Skeletal muscle cell (primary cell): ENCODE results near the gene FAM217B.

Experiments used
- DNase-seq: peaks from one replicate; pipeline ENCODE4 v3.0.0-alpha.2; 2010; ENCODE audit warnings: low read depth
- H3K4me3 ChIP-seq: 2 replicates; pipeline ENCODE4 v1.5.1; 2011; ENCODE audit warnings: low read depth, mild to moderate bottlenecking, control low read depth, low read length, moderate library complexity

Gene FAM217B, protein sequence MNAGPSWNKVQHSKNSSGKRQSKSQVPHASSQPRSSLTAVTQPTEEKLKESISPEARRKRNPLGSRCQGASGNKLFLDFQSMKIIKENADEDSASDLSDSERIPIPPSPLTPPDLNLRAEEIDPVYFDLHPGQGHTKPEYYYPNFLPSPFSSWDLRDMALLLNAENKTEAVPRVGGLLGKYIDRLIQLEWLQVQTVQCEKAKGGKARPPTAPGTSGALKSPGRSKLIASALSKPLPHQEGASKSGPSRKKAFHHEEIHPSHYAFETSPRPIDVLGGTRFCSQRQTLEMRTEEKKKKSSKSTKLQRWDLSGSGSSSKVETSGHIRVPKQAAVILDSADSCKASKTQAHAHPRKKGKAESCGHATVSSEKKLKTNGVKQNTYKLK

DNA sequence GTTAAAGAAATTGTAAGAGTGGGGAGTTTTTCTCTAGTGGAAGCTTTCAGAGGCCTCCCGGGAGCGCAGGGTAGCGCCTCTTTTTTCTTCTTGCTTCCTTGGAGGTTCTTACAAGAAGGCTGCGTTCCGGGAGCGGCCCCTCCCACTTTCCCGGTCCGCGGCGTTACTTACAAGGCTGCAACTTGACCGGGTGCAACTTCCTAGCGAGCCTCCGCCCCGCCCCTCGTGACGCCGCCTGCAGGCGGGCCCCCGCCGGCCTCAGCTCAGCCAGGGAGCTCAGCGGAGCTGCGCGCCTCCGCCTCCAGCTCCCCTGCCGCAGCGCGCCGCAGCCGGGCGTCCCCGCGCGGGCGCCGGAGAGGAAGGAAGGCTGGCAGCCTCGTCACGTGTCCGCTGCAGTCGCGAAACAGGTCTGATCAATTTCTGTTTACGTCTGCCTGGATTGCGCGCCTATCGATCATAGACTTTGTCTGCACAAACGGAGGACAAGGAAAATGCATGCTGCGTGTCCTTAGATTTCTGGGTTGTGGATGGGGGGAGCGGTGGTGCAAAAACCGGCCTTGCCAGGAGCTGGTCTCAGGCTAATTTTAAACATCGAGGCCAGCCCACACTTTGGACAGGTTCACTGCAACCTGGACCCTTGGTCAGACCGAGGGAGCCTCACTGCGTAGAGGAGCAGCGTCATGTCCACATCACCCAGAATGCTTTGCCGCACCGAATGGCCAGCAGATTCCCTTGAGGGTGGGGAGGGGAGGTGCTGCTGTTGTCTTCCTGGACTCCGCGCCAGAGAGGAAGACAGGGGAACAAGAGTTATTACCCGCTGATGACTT, at the start of gene FAM217B, which contains the start of gene PPP1R3D:
Gene FAM217B (plus strand): TSS at position 261 of the 827 bp plus-strand sequence. CDS start 3,555 bp downstream, outside the sequence.
Gene PPP1R3D (minus strand): TSS at position 177 of the 827 bp plus-strand sequence. CDS start 374 bp downstream, outside the sequence.
- H3K4me3 ChIP-seq: peak within 1 kb of the TSS; percentile 81
- DNase-seq: peak; percentile 91

DNA sequence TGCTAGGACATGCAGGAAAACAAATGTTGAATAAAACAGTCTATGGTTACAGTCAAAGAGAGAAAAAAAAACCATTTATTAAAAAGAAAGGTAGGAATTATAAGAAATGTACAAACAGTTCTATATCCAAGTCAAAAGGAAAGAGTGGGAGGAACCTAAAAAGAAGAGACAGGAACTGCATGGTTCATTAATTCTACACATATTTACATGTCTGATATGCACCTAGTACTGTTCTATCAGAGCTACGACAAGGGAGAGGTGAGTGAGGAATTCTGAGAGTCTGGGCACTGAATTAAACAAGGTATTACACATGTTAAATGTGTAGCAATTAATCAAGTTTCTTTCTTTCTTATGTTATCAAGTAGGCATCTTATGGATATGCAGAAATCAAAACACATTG, 48.6 kb upstream of the FAM217B start:
- no peak for DNase-seq
- no peak overlapping the region for H3K4me3 ChIP-seq

DNA sequence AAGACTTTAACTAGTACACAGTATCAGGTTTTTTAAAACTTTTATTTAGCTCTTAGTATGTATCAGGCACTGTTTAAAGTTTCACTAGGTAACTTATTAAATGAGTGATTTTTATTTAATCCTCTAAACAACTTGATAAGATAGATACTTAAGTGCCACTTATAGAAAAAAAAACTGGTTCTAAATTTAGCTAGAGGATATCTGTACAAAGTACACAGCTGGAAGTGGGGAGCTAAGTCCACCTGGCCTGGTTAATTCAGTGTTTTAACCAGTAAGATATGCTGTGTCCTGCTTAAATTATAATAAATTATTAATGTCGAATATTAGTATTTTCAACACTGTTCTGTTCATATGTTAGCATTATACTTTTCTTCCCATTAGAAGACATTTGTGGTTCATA, 44.3 kb upstream of the FAM217B start:
- no peak for DNase-seq
- H3K4me3 ChIP-seq: no peak overlapping the region

DNA sequence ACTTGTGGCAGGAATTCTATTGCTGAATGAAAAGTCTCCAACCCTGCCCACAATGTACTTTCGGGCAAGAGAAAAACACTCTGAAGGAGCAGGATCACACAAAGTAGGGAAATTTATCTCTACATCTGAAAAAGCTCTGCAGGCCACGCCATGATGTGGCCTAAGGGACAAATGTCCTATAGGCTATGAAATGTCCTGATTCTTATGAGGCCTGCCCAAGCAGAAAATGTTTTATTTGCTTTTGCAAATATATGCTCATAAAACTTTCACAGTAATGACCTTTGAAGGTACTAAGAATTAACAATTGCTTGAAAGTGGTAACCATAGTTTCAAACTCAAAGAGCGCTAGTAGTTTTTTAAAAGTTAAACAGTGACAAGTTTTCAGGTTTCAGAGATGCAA, 37.7 kb upstream of the FAM217B start:
- H3K4me3 ChIP-seq: no peak overlapping the region
- no peak for DNase-seq

DNA sequence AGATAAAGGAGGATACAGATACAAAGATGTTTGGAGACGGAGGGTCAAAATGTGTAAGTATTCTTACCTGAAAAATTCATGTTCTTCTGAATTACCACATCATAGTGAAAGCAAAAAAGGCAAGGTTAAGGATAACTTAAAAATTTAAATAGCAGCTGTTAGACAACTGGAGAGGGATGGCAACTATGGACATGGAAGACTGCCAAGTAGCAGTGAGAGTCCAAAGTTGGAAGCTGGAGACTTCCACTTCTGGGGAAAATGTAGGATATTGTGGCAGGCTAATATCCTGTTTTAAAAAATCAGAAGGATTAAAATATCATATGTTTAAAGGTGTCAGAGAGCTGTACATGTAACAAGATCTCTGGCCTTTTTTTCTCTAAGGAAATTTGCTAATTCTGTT, 36.6 kb upstream of the FAM217B start:
- no peak for DNase-seq

DNA sequence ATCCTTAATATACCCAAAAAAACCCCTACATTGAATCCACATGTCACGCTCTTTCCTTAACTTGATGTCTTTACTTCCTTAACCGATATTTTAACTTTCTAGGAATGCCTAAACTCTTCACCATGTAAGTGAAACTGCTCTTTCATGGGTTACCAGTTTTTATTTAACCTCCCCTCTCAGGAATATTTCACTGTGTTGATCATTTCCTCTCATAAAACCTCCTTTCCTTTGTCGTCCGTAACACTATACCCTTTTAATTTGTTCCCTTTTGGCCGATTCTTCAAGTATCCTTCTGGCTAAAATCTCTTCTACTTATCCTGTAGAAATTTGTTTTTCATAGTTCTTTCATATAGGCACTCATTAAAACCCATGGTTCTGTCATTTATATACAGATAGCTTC, 31.3 kb upstream of the FAM217B start:
- no peak overlapping the region for H3K4me3 ChIP-seq
- no peak for DNase-seq

More for the DNA sequence above, 36.6 kb upstream of the FAM217B start:
- H3K4me3 ChIP-seq: no peak overlapping the region

DNA sequence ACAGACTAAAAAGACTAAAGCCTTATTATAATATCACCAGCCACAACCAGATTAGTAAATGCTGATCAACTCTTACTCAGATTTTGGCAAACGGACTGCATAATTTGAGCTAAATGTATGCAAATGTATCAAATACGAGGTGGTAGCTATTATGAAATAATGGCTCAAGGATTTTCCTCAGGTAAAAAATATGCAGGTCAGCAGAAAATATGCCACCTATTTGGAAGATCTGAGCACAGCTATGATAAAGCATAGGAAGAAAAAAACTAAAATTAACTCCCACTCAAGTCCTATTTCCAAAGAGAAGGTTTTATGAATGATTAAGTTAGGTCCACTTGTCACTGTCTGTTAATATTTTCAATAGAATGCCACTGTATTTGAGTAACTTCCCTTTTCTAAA, 29.1 kb upstream of the FAM217B start:
- no peak overlapping the region for H3K4me3 ChIP-seq
- DNase-seq: no peak

DNA sequence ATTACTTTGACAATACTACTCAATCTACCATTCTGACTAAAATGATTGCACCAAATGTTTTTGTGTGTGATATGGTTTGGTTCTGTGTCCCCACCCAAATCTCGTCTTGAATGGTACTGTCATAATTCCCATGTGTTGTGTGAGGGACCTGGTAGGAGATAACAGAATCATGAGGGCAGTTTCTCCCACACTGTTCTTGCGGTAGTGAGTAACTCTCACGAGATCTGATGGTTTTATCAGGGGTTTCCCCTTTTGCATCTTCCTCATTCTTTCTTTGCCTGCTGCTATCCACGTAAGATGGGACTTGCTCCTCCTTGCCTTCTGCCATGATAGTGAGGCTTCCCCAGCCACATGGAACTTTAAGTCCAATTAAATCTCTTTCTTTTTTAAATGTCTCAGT, 27.6 kb upstream of the FAM217B start:
- no peak overlapping the region for H3K4me3 ChIP-seq
- no peak for DNase-seq

DNA sequence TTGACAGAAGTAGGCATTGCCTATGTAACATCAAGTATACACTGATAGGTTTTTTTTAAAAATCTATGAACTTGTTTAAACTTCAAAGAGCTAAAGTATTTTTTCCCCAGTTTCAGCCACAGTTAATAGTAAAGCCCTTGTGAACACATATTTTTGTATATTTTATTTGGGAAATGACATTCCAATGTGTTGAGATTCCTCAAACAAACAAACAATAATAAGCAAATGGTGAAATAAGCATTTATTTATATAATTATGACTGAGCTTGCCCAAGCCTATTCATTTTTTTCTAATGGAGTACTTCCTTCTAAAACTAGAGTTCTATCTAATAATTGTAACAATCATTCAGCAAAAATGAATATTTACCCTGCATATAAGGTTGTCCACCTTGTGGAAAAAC, 19.2 kb upstream of the FAM217B start:
- DNase-seq: no peak
- H3K4me3 ChIP-seq: no peak overlapping the region

DNA sequence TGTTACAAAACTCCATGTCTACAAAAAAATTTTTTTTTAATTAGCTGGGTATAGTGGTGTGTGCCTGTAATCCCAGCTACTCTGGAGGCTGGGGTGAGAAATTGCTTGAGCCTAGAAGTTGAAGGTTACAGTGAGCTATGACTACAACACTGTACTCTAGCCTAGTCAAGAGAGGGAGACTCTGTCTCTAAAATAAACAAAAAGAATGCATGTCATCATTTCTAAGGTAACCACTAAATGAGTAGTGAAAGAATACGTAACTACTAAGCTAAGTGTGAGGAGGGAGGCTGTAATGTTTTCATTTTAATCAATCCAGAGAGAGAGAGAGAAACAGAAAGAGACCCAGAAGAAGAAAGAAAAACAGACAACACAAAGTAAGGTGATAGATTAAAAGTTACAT, 16.7 kb upstream of the FAM217B start:
- DNase-seq: no peak
- H3K4me3 ChIP-seq: no peak overlapping the region

DNA sequence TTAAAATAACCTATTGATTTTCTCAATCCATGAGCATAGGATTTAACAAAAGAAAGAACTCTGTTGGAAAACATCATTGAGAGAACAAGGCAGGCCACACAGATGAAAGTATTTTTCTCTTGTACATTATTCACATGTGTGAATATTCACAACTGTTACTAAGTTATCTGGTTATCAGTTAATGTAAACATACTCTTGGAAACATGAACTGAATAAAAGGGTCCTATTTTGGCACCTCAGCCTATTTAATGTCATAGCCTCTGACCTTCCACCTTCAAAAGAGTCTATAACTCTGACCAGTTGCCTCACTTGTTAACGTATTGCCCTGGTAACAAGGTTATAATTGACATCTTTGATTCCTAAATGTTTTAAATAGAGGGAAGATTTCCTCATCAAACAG, 14.8 kb upstream of the FAM217B start:
- no peak for DNase-seq
- H3K4me3 ChIP-seq: no peak overlapping the region

DNA sequence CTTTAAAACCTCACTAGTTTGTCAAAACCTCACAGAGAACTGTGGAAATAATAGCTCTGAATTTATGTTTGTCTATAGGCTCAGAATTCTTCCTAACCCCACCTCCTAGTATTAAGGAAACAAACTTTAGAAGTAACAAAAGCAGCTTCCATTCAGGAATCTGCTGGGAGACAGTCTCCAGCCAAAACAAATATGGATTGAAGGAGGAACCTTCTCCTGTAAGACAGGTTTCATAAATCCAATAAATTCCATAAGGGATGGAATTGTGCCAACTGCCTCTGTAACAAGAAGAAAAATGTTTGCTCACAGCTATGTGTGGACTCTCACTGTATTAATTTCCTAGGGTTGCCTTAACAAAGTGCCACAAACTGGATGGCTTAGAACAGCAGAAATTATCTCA, 14.3 kb upstream of the FAM217B start:
- DNase-seq: no peak
- no peak overlapping the region for H3K4me3 ChIP-seq

DNA sequence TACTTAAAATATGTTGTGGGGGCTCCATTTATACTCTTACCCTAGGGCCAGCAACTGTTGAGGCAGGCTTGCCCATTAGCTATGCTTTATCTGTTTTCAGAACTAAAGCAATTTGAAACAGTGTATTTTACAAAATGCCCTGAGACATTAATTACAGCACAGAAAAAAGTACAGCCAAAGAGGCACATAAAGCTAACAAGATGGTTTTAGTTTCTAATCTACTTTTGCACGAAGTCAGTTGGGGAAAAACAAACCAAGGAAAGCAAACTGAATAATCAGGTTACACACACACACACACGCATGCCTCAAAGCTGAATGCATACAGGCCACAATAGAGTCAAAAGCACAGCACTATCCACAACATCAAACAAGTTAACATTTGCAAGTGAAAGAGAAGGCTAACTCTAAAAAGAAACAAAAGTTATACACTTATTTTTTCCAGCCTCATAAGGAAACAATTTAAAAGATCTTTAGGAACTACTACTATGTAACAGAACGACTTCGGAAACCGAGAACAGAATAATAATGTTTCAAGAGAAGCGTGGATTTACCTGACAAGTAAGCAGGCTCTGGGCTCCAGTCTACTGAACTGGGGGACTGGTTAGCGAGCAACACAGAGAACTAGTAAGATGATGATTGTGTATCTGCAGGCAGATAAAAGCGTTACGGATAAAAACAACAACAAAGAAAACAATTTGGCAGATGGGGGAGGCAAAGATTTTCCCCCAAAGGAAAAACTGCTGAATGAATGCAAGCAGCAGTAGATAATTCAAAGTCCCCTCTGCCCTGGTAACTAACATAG, 8.5 kb upstream of the FAM217B start:
- H3K4me3 ChIP-seq: no peak overlapping the region
- no peak for DNase-seq

DNA sequence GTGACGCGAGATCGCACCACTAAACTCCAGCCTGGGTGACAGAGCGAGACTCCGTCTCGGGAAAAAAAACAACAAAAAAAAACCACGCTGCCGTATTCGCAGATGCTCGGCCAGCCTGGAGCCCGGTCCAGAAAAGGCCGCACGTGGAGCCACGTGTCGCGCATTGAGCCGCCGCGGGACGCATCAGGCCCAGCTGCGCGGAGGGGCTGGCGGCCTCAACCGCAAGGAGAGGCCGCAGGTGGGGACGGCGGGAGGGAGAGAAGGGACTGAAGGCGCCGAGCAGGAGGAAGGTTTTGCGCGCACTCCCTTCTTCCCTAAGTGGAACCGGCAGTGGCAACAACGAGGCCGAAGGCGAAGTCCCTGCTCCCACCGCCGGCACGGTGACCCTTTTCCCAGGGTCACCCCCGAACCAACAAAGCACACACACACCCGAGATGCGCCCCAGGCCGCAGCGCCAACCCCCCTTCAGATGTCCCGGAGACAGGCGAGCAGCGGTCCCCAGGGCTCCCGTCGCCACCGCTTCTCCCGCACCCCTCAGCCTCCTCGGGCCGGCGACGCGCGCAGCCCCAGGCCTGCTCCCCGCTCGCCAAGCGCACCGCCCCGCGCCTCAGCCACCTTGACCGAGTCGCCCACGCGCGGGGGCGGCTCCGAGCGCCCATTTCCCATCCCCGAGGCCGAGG, 7.4 kb upstream of the FAM217B start:
- no peak for DNase-seq
- no peak overlapping the region for H3K4me3 ChIP-seq

DNA sequence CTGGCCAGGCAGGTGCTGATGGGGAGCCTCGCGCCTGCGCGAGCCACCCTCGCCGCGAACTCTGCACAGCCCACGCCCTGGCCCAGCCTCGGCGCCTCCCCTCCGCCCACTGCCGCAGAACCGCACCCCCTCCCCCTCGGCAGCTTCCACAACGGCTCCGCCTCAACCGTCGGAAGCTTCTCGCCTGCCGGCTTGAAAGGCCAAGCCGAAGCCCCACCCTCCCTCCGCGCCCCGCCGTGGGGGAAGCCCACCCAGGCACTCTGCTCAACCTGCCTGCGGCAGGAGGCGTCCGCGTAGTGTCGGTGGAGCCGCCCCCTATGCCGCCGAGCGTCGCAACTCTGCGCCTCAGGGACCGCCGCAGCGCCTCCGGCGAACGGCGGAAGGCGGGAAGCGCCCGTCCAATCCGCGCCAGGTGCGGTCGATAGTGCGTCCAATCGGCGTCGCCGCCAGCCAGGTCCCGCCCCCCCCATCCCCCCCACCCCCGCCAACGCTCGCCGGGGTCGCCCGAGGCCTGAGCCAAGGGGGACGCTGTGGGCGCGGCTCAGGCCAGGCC, 6.8 kb upstream of the FAM217B start, which contains the start of gene SYCP2:
Gene SYCP2 (minus strand): TSS at position 342 of the 553 bp plus-strand sequence. CDS start 11,224 bp downstream, outside the sequence.
- H3K4me3 ChIP-seq: peak within 1 kb of the TSS; percentile 68
- DNase-seq: no peak

DNA sequence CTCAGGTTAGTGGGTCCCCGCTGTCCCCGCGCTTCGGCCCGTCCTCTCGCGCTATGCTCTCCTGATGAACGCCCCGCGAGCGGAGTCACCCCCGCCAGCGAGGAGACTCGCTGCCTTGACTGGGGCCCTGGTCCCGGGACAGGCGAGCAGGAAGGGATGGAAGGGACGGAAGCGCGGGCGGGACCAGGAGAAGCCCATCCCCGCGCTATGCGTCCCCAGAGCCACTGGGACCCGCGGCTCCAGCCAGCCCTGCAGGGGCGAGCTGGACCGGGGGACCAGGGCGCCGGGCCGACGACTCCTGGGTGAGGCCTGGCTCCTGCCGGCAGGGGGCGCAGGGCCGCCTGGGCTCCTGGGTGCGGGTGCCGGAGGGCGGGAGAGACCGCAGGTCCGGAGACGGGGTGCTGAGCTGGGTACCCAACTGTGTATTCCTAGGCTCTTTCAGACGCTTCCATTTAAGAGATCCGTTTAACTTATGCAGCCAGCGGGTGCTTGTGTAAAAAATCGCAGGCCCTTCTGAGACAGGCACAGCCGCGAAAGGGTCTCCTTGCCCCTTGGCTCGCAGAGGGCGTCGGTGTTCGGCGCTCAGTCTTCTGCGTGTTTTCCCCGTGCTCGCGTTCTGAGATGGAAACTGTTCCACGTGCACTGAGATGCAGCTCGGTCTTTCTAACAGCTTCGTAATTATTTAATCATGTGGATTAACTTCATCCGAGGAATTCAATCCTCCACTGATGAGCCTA, 6.2 kb upstream of the FAM217B start:
- H3K4me3 ChIP-seq: peak overlapping the region; percentile 68
- DNase-seq: no peak

DNA sequence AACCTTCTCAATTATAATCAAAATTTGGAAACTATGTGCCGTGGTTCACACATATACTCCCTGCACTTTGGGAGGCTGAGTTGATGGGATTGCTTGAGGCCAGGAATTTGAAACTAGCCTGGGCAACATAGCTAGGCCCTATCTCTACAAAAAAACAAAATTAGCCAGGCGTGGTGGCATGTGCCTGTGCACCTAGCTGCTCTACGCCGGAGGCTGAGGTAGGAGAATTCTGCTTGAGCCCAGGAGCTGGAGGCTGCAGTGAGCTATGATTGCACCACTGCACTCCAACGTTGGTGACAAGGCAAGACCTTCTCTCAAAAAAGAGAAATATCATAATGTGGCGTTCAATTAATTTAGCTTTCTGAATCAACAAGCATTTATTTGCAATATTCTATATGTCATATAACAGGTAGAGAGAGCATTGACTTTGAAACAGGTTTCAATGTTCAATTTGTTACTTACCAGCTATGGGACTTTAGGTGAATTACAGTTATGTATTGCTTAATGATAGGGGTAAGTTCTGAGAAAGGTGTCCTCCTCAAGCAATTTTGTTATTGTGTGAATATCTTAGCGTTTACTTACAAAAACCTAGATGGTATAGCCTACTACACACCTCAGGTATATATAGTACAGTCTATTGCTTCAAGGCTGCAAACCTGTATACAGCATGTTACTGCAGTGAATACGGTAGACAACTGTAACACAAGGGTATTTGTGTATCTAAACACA, 4.6 kb upstream of the FAM217B start:
- no peak overlapping the region for H3K4me3 ChIP-seq
- no peak for DNase-seq

DNA sequence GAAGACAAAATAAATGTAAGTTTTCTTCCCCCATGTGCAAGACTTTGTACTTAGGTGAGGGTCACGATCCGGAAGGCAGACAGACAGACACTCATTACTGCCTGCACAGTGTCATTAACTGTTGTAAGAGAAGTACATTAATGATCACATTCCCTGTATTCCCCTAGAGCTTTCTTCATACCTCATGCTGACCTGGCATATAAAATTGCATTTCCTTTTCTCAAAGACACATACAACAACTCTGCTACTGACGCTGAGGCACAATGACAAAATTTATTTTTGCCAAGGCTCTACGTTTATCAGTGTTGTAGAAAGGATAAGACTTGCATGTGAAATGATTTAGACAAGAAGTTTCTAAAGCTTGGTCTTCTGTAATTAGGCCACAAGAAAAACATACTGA, 3.8 kb upstream of the FAM217B start:
- H3K4me3 ChIP-seq: no peak overlapping the region
- no peak for DNase-seq
